Activated naive CD4-positive, alpha-beta T cell treated with Interleukin-2 at 50 U/mL for 16 hours (primary cell): ENCODE results near the gene PLVAP.

Experiments used
- DNase-seq: peaks from one replicate; pipeline ENCODE4 v3.0.0-alpha.2; 2020

PLVAP gene

GRCh38 chr19:17320435-17320834 lies 56.7 kb downstream of the PLVAP start:
- DNase-seq, result no peak

- DNase-seq, result no peak
Observed at GRCh38 chr19:17319473-17320238, 57.5 kb downstream of the PLVAP start.

DNA sequence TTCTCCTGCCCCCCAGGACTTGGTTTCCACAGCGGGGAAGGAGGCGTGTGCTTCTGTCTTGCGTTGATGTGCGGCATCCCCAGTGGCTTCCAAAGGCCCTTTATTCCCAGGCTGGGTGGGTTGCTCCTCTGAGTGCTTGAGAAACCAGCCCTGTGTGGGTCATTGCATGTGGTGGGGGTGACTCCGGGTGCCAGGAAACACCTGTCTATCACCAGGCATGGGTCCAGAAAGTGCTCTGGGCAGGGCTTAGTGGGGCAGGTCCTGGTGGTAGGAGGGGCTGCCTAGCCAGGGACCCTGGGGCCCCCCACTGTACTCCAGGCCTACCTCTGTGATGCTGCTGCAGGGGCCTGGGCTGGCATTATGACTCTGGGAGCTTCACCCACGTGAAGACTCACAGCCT lies 58.2 kb downstream of the PLVAP start:
- DNase-seq, result no peak

DNA sequence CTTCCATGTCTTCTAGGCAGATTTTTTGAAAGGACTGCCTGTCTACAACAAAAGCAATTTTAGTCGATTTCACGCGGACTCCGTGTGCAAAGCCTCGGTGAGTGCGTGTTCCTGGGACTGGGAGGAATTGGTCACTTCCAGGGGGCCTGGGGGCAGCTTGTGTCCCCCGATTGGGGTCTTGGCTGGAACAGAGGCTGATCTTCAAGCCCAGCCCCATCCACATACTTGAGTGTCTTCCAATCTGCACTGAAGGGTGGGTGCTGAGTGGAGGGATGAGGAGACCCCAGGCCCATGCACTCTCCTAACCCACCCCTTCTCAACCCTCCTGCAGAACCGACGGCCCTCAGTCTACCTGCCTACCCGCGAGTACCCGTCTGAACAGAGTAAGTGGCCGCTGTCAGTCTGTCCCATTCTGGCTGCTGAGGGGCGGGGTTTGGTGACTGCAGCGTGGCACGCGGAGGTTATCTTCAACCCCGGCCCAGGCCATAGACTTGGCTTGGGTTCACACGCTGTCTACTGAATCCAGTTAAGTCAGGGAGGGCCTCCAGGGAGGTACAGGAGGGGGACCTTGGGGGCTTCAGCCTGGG lies 63.0 kb downstream of the PLVAP start:
- DNase-seq, result no peak

DNA sequence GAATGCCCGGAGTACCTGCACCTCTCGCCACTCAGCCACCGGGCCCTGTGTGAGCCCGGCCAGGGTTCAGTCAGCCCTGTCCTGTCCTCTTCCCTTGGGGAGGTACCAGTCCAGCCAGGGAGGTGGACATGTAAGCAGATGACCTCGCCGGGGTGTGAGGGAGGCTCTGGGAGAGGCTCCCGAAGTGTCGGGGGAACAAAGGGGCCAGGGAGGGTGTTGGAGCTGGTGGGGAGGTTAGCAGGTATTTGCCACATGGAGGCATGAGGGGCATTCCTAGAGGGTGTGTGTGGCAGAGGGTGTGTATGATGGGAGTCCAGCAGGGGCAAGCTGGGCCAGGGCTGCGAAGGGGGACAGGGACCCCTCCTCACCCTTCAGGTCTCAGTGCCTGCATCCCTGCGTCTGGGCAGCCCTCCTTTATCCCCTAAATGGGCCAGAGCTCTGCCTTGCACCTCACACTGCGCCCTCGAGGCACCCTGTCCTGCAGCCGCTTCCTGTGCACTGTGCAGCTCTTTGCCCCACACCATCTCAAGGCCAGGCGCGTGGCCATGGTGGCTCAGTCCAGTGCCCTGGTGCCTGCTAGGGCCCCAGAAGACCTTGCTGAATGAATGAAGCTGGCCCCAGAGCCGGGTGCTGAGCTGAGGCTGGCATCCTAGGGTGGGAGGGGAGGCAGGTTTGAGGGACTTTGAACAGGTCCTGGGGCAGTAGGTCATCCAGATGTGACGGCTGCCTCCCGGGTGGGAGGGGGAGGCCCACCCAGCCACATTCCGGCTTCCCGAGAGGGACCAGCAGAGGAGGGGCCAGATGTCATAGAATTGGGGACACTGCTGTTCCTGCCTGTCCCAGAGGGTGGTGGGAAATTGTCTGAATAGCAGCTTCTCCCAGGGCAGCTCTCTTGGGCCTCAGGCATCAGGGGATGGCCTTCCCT lies 64.7 kb downstream of the PLVAP start:
- no peak for DNase-seq

- no peak for DNase-seq
Observed at GRCh38 chr19:17311455-17312188, 65.5 kb downstream of the PLVAP start.

- no peak for DNase-seq
Observed at GRCh38 chr19:17309965-17310461, 67.1 kb downstream of the PLVAP start.

DNA sequence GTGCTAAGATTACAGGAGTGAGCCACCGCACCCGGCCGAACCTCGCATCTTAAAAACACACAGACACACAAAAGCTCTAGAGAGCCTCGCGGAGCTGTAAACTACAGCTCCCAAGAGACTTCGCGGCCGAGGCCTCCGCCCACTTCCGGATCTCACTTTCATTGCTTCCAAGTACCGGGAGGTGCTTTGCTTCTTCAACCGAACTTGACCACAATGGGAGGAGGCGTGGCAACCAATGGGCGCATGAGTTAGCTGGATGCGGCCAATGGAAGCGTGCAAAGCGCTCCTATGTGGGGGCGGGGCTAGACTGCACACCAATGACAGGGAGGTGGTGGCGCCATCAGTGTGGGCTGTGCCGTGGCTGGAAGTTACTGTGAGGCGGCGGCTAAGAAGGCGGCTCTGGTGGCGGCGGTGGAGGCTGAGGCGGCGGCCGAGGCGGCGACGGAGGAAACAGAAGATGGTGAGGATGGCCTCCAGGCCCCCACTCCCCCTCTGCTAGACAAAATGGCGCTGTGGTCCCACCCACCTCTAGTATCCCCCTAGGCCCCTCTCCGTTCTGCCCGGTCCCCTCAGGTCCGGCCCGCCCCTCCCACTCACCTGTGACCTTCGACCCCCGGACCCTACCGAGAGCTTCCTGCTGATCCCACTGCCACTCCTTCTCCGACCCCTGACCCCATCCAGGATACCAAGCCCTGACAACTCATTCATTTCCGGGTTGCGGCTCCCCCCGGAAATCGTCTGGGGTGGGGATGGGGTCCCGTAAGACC lies 67.8 kb downstream of the PLVAP start, which contains the start of gene DDA1:
TSS of gene DDA1 (plus strand) at position 366 of the 767 bp plus-strand sequence. CDS start at position 458, 92 bp downstream.
- peak; percentile 99 for DNase-seq

DNA sequence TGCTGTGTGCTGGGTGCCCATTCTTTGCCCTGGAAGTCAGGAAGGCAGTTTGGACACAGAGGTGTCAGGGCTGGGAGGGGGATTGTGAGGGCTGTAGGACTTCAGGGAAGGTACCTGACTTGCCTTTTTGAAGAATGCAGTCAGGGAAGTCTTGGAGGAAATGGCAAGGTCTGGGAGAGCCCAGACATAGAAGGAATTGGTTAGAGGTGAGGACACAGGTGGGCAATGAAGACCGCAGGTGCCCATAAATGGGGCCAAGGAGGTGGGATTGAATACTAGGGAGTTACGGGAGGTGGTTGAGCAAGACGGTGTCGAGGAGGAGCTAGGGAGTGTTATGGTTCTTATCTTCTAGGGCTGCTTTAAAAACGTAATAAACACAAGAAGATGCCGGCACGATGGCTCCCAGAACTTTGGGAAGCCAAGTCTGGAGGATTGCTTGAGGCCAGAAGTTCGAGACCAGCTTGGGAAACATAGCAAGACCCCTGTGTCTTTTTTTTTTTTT lies 69.2 kb downstream of the PLVAP start:
- DNase-seq, result no peak

DNA sequence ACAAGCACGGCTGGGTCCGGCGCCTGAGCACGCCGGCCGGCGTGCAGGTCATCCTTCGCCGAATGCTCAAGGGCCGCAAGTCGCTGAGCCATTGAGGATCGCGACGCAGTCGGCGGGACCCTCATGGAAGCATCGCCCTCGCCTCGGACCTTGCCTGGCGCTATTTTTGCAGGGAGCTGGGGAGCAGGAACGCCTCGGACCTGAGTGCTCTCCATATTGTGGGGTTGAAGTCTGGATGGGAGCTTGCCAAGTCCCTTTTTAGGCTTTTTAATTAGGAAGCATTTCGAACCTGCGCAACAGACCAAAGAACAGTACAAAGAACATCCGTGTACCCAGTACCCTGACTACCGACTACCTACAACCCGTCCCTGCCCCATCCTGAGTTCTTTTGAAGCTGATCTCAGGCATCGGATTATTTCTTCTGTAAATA lies 70.8 kb downstream of the PLVAP start:
- DNase-seq, result no peak

- peak; percentile 95 for DNase-seq
Observed at GRCh38 chr19:17305517-17306284, 71.4 kb downstream of the PLVAP start, which contains the start of gene MRPL34. Gene MRPL34 (plus strand): TSS chr19:17305872. CDS start chr19:17305893, 21 bp downstream.

DNA sequence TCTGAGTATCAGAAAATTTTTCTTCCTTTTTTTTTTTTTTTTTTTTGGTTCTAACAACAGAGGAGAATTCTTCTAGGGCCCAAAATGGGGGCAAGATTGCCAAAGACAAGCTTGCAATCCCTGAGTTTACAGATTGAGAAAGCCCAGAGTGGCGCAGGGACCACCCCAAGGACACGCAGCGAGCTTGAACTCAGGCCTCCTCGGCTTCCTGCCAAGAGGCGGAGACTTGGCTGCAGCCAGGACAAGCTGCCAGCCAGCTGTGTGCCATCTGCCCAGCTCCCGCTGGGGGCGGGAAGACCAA lies 72.0 kb downstream of the PLVAP start:
- no peak for DNase-seq

GRCh38 chr19:17304386-17305215 lies 72.5 kb downstream of the PLVAP start:
- no peak for DNase-seq

GRCh38 chr19:17303940-17304267 lies 73.2 kb downstream of the PLVAP start:
- DNase-seq, result no peak

DNA sequence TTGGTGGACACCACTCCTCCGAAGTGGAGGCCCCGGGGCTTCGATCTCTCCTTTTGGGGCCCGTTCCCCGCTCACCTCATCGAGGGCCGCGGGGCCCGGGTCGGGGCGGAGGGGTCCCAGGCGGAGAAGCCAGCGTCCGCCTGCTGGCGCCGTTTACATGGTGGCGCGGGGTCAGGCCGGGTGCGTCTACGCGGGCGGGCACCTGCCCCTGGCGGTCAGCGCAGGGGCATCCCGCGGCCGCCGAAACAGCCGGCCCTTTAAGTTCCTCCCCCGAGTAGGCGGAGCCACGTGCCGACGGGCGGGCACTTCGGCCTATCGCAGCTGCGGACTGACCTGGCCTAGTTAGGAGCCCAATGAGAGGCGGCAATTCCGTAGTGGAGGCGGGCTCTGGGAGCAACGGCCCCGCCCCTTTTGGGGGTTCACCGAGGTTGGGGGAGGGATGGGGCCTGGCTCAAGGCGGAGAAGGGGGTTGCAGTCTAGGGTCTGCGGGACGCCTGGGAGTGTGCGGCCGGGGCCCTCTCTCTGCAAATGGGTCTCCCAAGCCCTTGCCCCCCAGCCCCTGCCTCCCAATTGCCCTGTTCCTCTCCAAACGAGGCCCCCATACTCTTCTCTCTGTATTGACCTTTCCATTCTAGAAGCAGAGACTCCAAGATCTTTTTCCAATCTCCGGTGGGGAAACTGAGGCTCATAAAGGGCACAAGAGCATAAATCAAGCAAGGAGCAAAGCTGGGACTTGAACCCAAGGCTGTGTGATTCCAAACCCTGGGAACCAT lies 73.8 kb downstream of the PLVAP start, which contains the start of gene ABHD8:
TSS of gene ABHD8 (minus strand) at position 259 of the 773 bp plus-strand sequence. CDS start 1,809 bp downstream, outside the sequence.
- DNase-seq, result peak; percentile 94

DNA sequence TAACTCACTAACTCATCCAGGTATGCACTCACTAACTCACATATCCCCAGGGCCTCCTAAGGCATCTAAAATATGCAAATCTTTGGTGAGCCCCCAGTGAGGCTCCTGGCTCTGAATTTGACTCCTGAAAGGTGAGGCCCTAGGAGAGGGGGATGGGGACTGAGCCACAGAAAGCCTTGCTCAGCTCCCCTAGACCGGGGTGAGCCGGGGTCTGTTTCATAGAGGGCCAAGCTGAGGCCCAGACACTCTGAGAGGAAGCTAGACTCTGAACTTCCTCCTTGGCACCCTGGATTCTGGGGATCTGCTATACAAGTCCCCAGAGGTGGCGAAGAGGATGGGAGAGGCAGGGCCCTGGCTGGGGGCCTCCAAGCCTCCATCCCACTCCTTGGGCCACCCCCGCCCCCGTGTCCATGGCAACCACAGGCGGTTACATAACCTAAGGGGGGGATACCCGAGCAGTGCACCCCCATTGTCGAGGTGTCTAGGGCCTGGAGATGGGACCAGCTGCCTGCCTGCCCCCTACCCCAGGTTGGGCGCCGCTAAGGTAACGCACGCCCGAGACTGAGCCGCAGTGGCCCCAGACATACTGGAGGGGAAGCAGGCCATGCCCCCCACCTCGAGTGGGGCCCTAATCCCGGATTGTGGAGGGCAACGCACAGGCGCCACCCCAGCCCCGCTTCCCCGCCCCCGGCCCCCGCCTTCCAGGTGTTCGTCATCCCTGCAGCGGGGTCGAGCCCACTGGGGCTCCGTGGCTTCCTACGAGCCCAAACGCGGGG lies 74.6 kb downstream of the PLVAP start:
- DNase-seq, result no peak
